Lower lobe of right lung (tissue), 2 donors: Measurements from ENCODE around the gene LRRK1. TPM values are rescaled to one million over a fixed set of nuclear protein-coding genes. Genes with fewer than 3 reads are reported as not detected.

ENCODE experiments used
- ATAC-seq, 2 donors: fragments of 200-7000 bp; cut with Tn5 transposase; one replicate each; pipeline ENCODE4 v1.9.1; 2020 to 2022; ENCODE audit warnings: mild to moderate bottlenecking in 2 of 2, moderate library complexity in 2 of 2
- DNase-seq: peaks from one replicate; pipeline ENCODE4 v3.0.0-alpha.2; 2020
- H3K27ac ChIP-seq: fragments of 200-600 bp; one replicate; pipeline ENCODE4 v1.8.0; 2022
- H3K27me3 ChIP-seq: fragments of 200-600 bp; one replicate; pipeline ENCODE4 v1.8.0; 2022; ENCODE audit warnings: low read depth
- H3K36me3 ChIP-seq: fragments of 200-600 bp; one replicate; pipeline ENCODE4 v1.8.0; 2022; ENCODE audit warnings: mild to moderate bottlenecking
- H3K4me1 ChIP-seq: fragments of 200-600 bp; one replicate; pipeline ENCODE4 v1.8.0; 2022
- H3K4me3 ChIP-seq: fragments of 200-600 bp; one replicate; pipeline ENCODE4 v1.8.0; 2022; ENCODE audit warnings: mild to moderate bottlenecking
- H3K9me3 ChIP-seq: fragments of 200-600 bp; one replicate; pipeline ENCODE4 v1.8.0; 2022
- CTCF ChIP-seq: fragments of 200-600 bp; IDR thresholded peaks from one replicate; pipeline ENCODE4 v1.8.0; 2022; ENCODE audit warnings: antibody characterized with exemption, mild to moderate bottlenecking
- intact Hi-C: fragments of 100-400 bp; cut with DNase I; formaldehyde crosslinking; loops from one replicate; pipeline ENCODE4 v1.11.0; 2022
- total RNA-seq: library from RNA; stranded (reverse); fragmentation: NEBNext Ultra II Directional; extraction: Animal tissue kit (Norgen Biotek cat#: 25700); gene quantifications from one replicate; pipeline ENCODE4 v1.2.1, GENCODE V29; 2021
- donor health status: DM: no; HTN: yes; CAD: no; lungs with severe emphysema.

The LRRK1 gene
- total RNA-seq, 1 donor from 2014 or later: 24.3 TPM

- H3K4me3 ChIP-seq: no peak overlapping the region
- no peaks in the 10 kb centered on the region for H3K9me3 ChIP-seq
- no peaks in the 10 kb centered on the region for H3K36me3 ChIP-seq
- no peak overlapping the region for H3K27ac ChIP-seq
- H3K27me3 ChIP-seq: no peaks in the 10 kb centered on the region
- DNase-seq: no peak
- intact Hi-C loops: no loop called here
- ATAC-seq: no peak
- no peak for TF ChIP-seq CTCF
- H3K4me1 ChIP-seq: peaks cover 11% of the 10 kb centered on the region
Observed at GRCh38 chr15:101113114-101114005, 194.2 kb downstream of the LRRK1 start.

GRCh38 chr15:101114166-101114565 is 195.0 kb downstream of the LRRK1 start:
- H3K27ac ChIP-seq: no peak overlapping the region
- no peaks in the 10 kb centered on the region for H3K36me3 ChIP-seq
- no peak overlapping the region for H3K4me3 ChIP-seq
- no peak for TF ChIP-seq CTCF
- peaks cover 11% of the 10 kb centered on the region for H3K4me1 ChIP-seq
- DNase-seq (no peak), ATAC-seq (no peak)
- intact Hi-C loops: no loop called here
- no peaks in the 10 kb centered on the region for H3K27me3 ChIP-seq
- no peaks in the 10 kb centered on the region for H3K9me3 ChIP-seq

- DNase-seq (no peak), ATAC-seq (no peak)
- no peaks in the 10 kb centered on the region for H3K36me3 ChIP-seq
- H3K27ac ChIP-seq: no peak overlapping the region
- H3K9me3 ChIP-seq: no peaks in the 10 kb centered on the region
- no peaks in the 10 kb centered on the region for H3K27me3 ChIP-seq
- TF ChIP-seq CTCF: no peak
- H3K4me1 ChIP-seq: peaks cover 11% of the 10 kb centered on the region
- intact Hi-C loops: no loop called here
- no peak overlapping the region for H3K4me3 ChIP-seq
Observed at GRCh38 chr15:101114610-101115009, 195.5 kb downstream of the LRRK1 start.

- Histone ChIP-seq H3K36me3 (no peaks in the 10 kb centered on the region), H3K4me3 (no peak overlapping the region), H3K27ac (no peak overlapping the region), H3K4me1 (peaks cover 11% of the 10 kb centered on the region), H3K27me3 (no peaks in the 10 kb centered on the region), H3K9me3 (no peaks in the 10 kb centered on the region)
- ATAC-seq: no peak
- no peak for TF ChIP-seq CTCF
- DNase-seq: no peak
- intact Hi-C loops: no loop called here
Observed at GRCh38 chr15:101115393-101115785, 196.2 kb downstream of the LRRK1 start.

GRCh38 chr15:101115786-101116680 is 196.9 kb downstream of the LRRK1 start:
- Histone ChIP-seq H3K27me3 (no peaks in the 10 kb centered on the region), H3K4me3 (no peak overlapping the region), H3K27ac (no peak overlapping the region), H3K9me3 (no peaks in the 10 kb centered on the region), H3K4me1 (peaks cover 16% of the 10 kb centered on the region), H3K36me3 (no peaks in the 10 kb centered on the region)
- intact Hi-C loops: no loop called here
- DNase-seq (peak; percentile 77), ATAC-seq (peak; percentile 58 to 71)
- TF ChIP-seq CTCF: no peak
